ENCODE data around the gene SNX5.

DNA sequence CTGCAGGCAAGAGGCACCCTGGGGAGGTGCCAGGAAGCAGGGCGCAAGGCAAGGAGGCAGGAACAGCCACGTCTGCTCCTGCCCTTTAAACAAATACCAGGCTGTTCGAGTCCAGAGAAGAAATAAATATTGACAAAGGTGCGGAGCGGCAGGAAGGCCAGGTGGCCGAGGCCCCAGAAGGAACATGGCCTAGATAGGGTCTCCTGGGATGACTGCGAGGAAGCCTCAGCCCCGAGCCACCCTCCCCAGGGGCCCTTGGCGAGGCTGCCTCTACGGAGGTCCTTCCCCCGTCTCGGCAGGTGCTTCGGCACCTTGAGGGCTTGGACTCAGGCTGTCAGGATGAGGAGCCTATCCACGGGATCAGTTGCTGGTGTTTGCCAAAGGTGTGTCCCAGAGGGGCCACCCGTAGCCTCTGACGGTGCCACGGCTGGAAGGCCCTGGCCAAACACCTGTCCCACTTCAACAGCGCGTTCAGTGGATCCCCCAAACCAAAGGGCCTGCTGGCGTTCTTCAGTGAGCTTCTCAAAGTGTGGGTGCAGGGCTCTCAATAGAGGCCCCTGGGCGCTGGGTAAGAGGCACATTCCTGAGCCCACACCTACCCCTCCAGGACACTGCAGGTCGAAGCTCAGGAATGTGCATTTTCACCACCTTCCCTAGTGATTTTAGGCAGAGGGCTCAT lies 39.8 kb downstream of the SNX5 start:
- TF ChIP-seq NFRKB (IDR thresholded peaks at IDR 0.05): no peak
- no peak for TF ChIP-seq PKNOX1 (IDR thresholded peaks at IDR 0.05)
- no peak for TF ChIP-seq TARDBP (IDR thresholded peaks at IDR 0.05)
- TF ChIP-seq FOXA1 (IDR thresholded peaks at IDR 0.05): no peak
- no peak for TF ChIP-seq SP1 (IDR thresholded peaks at IDR 0.05)
- TF ChIP-seq BHLHE40 (IDR thresholded peaks at IDR 0.05; ENCODE audit: borderline replicate concordance): no peak
- TF ChIP-seq HDGF (IDR thresholded peaks at IDR 0.05; ENCODE audit: borderline replicate concordance): no peak
- TF ChIP-seq CTBP1 (IDR thresholded peaks at IDR 0.05; ENCODE audit: borderline replicate concordance): no peak
- TF ChIP-seq FOXM1 (IDR thresholded peaks at IDR 0.05; ENCODE audit: borderline replicate concordance): no peak
- TF ChIP-seq FOXK2 (IDR thresholded peaks at IDR 0.05): no peak
